ENCODE data around the gene NTN1. TPM values are rescaled to one million over a fixed set of nuclear protein-coding genes. Genes with fewer than 3 reads are reported as not detected.

The NTN1 gene
- total and polyA plus RNA-seq, 2 donors = 9.7 to 23.9 TPM

DNA sequence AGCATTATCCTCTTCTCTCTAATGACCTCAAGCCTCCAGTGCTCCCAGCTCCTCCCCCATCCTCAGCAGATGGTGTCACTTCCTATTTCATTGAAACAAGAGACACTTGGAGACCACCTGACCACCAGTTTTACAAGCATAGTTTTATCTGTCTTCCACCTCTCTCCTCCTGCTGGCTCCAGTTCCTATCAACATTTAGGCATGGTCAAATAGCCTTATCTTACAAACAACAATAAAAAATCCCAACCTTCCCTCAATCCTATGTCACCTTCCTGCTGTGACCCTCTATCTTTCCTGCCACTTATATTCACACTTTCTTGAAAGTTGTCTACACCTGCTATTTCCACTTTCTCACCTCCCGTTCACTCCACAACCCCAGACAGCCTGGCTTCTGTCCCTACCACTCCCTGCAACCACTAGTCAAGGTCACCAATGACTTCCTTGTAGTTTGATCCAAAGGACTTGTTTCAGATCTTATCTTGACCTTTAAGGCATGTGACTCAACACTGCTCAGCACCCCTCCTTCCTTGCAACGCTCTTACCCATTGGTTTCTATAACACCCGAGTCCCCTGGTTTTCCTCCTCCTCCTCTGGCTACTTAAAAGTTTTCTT lies 4.3 kb upstream of the NTN1 start:
- no peak overlapping the region for H3K27ac ChIP-seq (ENCODE audit: low read depth)
- H3K36me3 ChIP-seq (ENCODE audit: insufficient read depth) = no peaks in the 10 kb centered on the region
- DNase-seq (ENCODE audit: extremely low spot score) = no peak
- H3K4me3 ChIP-seq (ENCODE audit: low read depth, low read length) = no peak overlapping the region
- no peaks in the 10 kb centered on the region for H3K4me1 ChIP-seq (ENCODE audit: insufficient read depth)
- WGBS = 60% methylated on average over 3 of the region's 3 CpGs

DNA sequence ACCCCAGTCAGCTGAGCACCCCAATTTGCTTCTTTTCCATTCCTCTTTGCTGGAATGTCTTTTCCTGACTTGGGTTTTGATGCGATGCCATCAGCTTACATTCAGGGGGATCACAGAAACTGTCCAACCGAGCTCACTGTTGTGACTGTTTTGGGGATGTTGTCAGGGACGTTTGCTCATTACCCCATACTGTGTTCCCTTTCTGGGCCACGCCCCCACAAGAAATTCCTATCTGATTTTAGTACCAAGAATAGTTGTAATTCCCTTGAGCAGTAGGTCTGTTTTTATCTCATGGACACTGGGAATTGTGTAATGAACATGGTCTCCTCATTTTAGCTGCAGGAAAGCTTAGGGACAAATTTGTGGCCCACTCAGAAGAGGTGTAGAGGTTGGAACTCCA lies 2.6 kb upstream of the NTN1 start:
- no peak overlapping the region for H3K4me3 ChIP-seq (ENCODE audit: low read depth, low read length)
- 77% methylated on average over 4 of the region's 4 CpGs for WGBS
- no peak for DNase-seq (ENCODE audit: extremely low spot score)
- H3K27ac ChIP-seq (ENCODE audit: low read depth) = no peak overlapping the region
- H3K36me3 ChIP-seq (ENCODE audit: insufficient read depth) = no peaks in the 10 kb centered on the region
- H3K4me1 ChIP-seq (ENCODE audit: insufficient read depth) = no peaks in the 10 kb centered on the region

DNA sequence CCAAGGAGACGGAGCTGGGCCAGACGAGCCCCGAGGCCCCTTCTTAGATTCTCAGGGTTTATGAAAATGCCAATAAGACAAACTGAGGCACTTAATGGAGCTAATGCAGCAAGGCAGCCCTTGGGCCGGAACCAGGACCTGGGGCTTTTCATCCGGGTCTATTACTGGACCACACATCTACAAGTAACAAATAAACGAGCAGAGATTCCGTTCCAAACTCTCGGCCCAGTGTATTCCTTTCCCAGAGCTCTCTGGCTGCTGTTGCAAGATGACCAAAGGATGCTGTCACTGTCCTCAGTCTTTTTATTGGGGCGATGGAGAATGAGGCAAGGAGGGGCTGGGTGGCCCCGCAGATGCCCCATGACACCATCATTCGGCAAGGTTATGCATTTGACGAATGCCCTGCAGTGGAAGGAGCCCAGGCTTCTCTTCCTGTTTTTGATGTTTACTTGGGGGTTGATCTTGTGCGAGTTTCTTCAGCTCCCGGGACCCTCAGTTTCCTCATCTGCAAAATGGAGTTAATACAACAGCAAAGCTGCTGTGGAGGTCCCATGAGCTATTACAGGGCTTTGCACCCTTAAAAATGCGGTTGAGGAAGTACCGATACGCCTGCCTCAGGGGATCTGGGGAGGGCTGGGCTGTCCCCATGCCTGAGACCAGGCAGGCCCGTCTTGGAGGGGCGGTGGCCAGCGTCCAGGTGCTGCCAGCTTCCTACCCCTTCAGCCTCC lies 1.1 kb upstream of the NTN1 start:
- 55% methylated on average over 20 of the region's 20 CpGs for WGBS
- no peak overlapping the region for H3K27ac ChIP-seq (ENCODE audit: low read depth)
- peak overlapping the region; percentile 63 for H3K4me3 ChIP-seq (ENCODE audit: low read depth, low read length)
- no peak for DNase-seq (ENCODE audit: extremely low spot score)
- no peaks in the 10 kb centered on the region for H3K4me1 ChIP-seq (ENCODE audit: insufficient read depth)
- no peaks in the 10 kb centered on the region for H3K36me3 ChIP-seq (ENCODE audit: insufficient read depth)

DNA sequence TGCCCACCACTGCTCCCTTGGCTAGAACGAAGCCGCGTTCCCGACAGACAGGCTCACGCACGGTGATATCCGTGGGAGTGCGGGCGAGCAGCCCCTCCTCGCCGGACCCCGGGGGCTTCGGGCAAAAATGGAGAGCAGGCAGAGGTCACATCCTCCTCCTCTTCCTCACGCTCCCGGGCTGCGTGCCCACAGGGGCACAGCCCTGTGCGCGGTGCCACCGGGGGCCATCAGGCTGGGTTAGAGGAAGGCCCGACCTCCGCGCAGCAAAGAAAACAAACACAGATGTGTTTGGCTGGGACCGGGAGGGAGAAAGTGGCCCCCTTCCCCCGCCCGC lies 519 bp upstream of the NTN1 start:
- WGBS = 2% methylated on average over 25 of the region's 25 CpGs
- DNase-seq (ENCODE audit: extremely low spot score) = no peak

DNA sequence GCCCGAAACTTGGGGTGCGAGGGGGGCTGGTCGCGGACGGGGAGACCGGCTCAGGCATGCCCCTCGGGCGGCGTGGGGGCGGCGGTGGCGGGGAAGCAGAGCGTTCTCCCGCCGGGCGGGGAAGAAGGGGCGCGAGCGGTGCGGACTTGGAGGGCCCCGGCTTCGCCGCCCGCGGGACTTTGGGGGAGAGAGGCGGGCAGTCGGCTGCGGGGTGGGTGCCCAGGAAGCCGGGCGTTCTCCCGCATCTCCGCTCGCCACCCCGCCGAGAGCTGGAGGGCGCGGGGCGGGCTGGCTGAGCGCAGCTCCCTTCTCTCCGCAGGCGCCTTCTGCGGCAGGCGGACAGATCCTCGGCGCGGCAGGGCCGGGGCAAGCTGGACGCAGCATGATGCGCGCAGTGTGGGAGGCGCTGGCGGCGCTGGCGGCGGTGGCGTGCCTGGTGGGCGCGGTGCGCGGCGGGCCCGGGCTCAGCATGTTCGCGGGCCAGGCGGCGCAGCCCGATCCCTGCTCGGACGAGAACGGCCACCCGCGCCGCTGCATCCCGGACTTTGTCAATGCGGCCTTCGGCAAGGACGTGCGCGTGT lies 772 bp downstream of the NTN1 start:
- no peak for DNase-seq (ENCODE audit: extremely low spot score)

More for the DNA sequence above, 519 bp upstream of the NTN1 start:
- peak overlapping the region; percentile 56 for H3K27ac ChIP-seq (ENCODE audit: low read depth)
- no peaks in the 10 kb centered on the region for H3K4me1 ChIP-seq (ENCODE audit: insufficient read depth)
- peak overlapping the region; percentile 63 for H3K4me3 ChIP-seq (ENCODE audit: low read depth, low read length)
- H3K36me3 ChIP-seq (ENCODE audit: insufficient read depth) = no peaks in the 10 kb centered on the region

DNA sequence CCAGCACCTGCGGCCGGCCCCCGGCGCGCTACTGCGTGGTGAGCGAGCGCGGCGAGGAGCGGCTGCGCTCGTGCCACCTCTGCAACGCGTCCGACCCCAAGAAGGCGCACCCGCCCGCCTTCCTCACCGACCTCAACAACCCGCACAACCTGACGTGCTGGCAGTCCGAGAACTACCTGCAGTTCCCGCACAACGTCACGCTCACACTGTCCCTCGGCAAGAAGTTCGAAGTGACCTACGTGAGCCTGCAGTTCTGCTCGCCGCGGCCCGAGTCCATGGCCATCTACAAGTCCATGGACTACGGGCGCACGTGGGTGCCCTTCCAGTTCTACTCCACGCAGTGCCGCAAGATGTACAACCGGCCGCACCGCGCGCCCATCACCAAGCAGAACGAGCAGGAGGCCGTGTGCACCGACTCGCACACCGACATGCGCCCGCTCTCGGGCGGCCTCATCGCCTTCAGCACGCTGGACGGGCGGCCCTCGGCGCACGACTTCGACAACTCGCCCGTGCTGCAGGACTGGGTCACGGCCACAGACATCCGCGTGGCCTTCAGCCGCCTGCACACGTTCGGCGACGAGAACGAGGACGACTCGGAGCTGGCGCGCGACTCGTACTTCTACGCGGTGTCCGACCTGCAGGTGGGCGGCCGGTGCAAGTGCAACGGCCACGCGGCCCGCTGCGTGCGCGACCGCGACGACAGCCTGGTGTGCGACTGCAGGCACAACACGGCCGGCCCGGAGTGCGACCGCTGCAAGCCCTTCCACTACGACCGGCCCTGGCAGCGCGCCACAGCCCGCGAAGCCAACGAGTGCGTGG lies 1.5 kb downstream of the NTN1 start:
- DNase-seq (ENCODE audit: extremely low spot score) = no peak
- Histone ChIP-seq H3K4me3 (ENCODE audit: low read depth, low read length) (peak overlapping the region; percentile 63), H3K4me1 (ENCODE audit: insufficient read depth) (no peaks in the 10 kb centered on the region), H3K27ac (ENCODE audit: low read depth) (no peak overlapping the region), H3K36me3 (ENCODE audit: insufficient read depth) (no peaks in the 10 kb centered on the region)
- WGBS = 5% methylated on average over 106 of the region's 106 CpGs

More for the DNA sequence above, 772 bp downstream of the NTN1 start:
- WGBS = under 1% methylated on average over 78 of the region's 79 CpGs
- no peaks in the 10 kb centered on the region for H3K4me1 ChIP-seq (ENCODE audit: insufficient read depth)
- no peaks in the 10 kb centered on the region for H3K36me3 ChIP-seq (ENCODE audit: insufficient read depth)
- H3K27ac ChIP-seq (ENCODE audit: low read depth) = peak overlapping the region; percentile 60
- H3K4me3 ChIP-seq (ENCODE audit: low read depth, low read length) = peak overlapping the region; percentile 63

DNA sequence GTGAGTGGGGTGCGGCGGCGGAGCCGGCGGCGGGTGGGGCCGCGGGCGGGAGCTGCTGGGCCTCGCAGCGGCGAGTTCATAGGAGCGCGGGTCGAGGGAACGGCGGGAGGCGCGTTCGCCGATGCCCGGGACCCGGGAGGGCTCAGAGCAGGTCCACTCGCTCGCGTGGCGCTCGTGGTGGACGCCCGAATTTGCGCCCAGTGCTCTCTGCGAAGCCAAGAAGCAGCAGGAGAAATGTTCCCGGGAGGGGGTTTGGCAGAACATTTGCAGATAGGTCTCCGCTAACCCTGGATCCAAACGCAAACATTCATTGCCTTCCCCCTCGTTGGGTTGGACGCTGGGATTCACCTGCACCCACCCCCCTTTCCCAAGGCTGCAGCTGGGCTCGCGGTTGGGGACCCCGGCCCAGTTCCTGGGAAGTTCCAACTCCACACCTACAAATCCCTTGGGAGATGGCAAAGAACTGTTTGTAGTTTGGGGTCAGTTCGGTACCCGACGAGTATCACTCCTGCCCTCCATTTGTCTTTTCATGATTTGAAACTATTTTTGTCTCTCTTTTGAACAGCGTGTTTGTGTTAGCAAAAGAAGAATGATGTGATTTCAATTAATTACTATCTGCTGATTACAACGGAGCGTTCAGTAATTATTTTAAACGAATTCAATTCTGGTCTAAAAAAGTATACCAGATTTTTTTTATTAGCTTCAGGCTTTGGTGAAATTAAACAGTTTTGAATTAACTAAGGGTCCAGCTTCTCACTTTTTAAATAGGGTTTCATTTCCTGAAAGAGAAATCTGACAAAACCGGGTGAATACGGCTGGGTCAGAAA lies 2.3 kb downstream of the NTN1 start:
- Histone ChIP-seq H3K4me3 (ENCODE audit: low read depth, low read length) (peak overlapping the region; percentile 63), H3K27ac (ENCODE audit: low read depth) (no peak overlapping the region), H3K36me3 (ENCODE audit: insufficient read depth) (no peaks in the 10 kb centered on the region), H3K4me1 (ENCODE audit: insufficient read depth) (no peaks in the 10 kb centered on the region)
- 23% methylated on average over 49 of the region's 49 CpGs for WGBS
- DNase-seq (ENCODE audit: extremely low spot score) = no peak

DNA sequence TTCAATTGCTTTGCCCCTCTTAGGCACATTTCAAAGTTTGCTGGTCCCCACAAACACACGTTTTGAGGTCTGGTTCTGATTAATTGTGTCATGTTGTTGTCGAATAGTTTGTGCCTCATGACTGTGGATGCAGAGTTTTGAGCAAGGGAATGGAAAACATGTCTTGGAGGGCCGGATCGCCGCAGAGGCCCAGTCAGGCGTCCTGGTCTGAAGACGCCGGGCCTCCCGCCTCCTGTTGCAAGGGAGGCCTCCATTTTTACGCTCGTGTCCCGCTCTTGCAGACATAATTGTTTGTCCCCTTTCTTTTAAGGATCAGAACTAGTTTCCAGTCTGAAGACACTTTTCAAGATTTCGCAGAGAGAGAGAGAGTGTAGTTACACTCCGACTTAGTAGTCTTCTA lies 3.2 kb downstream of the NTN1 start:
- H3K4me1 ChIP-seq (ENCODE audit: insufficient read depth) = no peaks in the 10 kb centered on the region
- H3K36me3 ChIP-seq (ENCODE audit: insufficient read depth) = no peaks in the 10 kb centered on the region
- 85% methylated on average over 14 of the region's 14 CpGs for WGBS
- no peak for DNase-seq (ENCODE audit: extremely low spot score)
- no peak overlapping the region for H3K4me3 ChIP-seq (ENCODE audit: low read depth, low read length)
- H3K27ac ChIP-seq (ENCODE audit: low read depth) = no peak overlapping the region

DNA sequence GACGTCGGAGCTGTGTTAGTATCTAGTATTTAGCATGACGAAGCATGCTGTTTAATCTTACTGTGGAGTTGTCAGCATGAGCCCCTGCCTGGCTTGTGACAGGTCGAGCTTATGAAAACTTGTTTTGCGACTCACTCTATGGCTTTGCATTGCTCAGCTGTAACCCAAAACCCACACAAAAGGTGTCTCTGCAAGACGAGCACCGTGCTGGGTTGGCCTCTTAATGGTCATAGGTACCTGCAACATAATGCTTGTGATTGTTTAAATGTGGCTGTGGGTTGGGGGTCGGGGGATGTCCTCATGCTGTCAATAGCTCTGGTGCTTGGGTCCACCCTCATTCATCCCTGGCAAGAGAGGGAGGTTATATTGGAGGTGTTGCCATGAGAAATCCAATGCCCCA lies 5.4 kb downstream of the NTN1 start:
- Histone ChIP-seq H3K36me3 (ENCODE audit: insufficient read depth) (no peaks in the 10 kb centered on the region), H3K4me3 (ENCODE audit: low read depth, low read length) (no peak overlapping the region), H3K27ac (ENCODE audit: low read depth) (no peak overlapping the region), H3K4me1 (ENCODE audit: insufficient read depth) (no peaks in the 10 kb centered on the region)
- WGBS = 87% methylated on average over 8 of the region's 8 CpGs
- DNase-seq (ENCODE audit: extremely low spot score) = no peak

DNA sequence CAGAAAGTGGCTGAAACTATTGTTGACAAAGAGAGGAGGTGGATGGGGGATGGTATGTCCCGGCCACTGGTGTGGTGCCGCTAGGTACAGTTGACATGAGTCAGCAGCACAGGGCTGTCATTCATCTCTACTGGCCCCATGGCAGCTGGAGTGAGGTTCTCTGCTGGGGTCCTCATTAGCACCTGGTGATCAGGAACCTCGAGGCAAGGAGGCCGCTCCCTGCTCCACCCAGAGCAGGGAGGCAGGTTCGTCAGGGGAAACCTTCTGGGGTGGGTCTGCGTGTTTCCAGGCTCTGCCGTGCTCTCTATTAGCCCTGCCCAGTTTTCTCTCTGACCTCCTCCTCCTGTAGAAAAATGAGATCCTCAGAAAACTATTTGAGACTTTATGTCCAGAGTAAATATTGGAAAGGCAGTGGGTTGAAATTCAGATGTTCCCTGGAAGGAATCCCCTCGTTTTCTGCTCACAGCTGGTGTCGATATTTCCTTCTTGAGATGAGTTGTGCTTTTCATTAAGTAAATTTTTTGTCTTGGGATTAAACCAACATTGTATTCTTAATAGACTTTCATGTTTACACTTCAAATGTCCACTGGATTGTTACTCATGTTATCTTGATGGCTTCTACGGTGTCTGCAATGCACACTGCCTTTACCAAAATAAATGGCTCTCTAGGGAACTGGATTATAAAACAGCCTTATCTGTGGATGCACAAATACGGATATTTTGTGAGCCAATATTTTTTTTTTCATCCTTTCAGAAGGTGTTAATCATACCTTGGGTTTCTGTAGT lies 7.1 kb downstream of the NTN1 start:
- no peak overlapping the region for H3K4me3 ChIP-seq (ENCODE audit: low read depth, low read length)
- DNase-seq (ENCODE audit: extremely low spot score) = no peak
- H3K36me3 ChIP-seq (ENCODE audit: insufficient read depth) = no peaks in the 10 kb centered on the region
- no peaks in the 10 kb centered on the region for H3K4me1 ChIP-seq (ENCODE audit: insufficient read depth)
- peak overlapping the region; percentile 56 for H3K27ac ChIP-seq (ENCODE audit: low read depth)
- WGBS = 49% methylated on average over 11 of the region's 11 CpGs

DNA sequence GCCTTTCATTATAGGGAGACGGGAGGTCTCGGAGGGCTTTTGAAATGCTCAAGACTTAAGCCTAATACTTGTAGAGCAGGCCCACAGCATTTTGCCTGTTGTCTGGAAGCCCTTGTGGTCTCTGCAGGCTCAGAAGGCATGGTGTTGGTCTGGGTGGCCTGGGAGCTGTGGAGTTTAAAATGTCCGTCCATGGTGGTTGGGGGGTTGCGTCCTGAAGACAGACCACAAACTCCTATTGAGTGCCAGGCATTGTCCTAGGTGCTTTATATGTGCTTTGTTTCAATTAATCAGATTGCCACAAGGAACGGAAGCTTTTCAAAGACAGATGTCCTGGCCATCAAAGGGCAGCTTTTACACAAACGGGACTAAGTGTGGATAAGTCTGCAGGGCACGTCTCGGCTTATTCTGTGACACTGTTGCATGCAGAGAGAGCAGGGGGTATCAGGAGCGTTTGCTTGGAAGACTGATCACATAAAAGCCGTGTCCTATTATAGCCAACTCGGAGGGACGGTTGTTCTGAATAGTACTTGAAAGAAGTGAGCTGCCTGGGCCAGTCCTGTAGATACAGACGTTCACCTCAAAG lies 7.8 kb downstream of the NTN1 start:
- H3K27ac ChIP-seq (ENCODE audit: low read depth) = no peak overlapping the region

DNA sequence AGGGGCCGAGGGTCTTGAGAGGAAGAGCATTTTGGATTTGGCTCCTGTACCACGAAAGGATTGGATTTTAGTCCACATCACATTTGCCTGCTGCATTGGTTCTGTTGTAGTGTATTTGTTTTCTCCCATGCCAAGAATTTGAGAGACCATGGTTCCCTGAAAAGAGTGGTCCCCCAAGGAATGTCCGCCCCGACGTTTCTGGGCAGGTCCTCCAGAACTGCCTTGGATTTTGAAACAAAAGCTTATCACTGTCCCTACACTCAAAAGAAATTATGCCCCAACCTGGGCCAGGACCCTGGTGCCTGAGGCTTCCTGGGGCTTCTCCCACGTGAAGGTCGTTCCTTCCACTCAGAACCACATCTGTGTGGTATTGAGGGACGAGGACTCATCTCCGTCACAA lies 10.8 kb downstream of the NTN1 start:
- no peak overlapping the region for H3K27ac ChIP-seq (ENCODE audit: low read depth)
- no peak for DNase-seq (ENCODE audit: extremely low spot score)
- no peaks in the 10 kb centered on the region for H3K4me1 ChIP-seq (ENCODE audit: insufficient read depth)
- no peak overlapping the region for H3K4me3 ChIP-seq (ENCODE audit: low read depth, low read length)
- H3K36me3 ChIP-seq (ENCODE audit: insufficient read depth) = no peaks in the 10 kb centered on the region
- 85% methylated on average over 9 of the region's 9 CpGs for WGBS

More for the DNA sequence above, 7.8 kb downstream of the NTN1 start:
- H3K36me3 ChIP-seq (ENCODE audit: insufficient read depth) = no peaks in the 10 kb centered on the region
- 74% methylated on average over 13 of the region's 13 CpGs for WGBS
- no peak for DNase-seq (ENCODE audit: extremely low spot score)
- no peaks in the 10 kb centered on the region for H3K4me1 ChIP-seq (ENCODE audit: insufficient read depth)
- no peak overlapping the region for H3K4me3 ChIP-seq (ENCODE audit: low read depth, low read length)
